Vagina (tissue), 2 donors: Measurements from ENCODE around the gene BST2. TPM values are rescaled to one million over a fixed set of nuclear protein-coding genes. Genes with fewer than 3 reads are reported as not detected.

Experiments
- DNase-seq, 2 donors: peaks; one replicate each; pipeline ENCODE4 v3.0.0-alpha.2; 2017; ENCODE audit errors: extremely low spot score in 2 of 2
- H3K27ac ChIP-seq: fragments of 200-600 bp; sonication (generic); one replicate; pipeline ENCODE4 v1.5.1; 2019
- H3K27me3 ChIP-seq: fragments of 200-600 bp; sonication (generic); one replicate; pipeline ENCODE4 v1.5.1; 2019
- H3K36me3 ChIP-seq, 2 donors: fragments of 200-600 bp; sonication (generic); one replicate each; pipeline ENCODE4 v1.5.1; 2017 to 2019
- H3K4me1 ChIP-seq: fragments of 200-600 bp; sonication (generic); one replicate; pipeline ENCODE4 v1.5.1; 2019
- H3K4me3 ChIP-seq, 2 donors: fragments of 200-600 bp; sonication (generic); 1 replicate in 1 of 2; 2 replicates in 1 of 2; pipeline ENCODE4 v1.5.1; 2016 to 2019
- H3K9me3 ChIP-seq: fragments of 200-600 bp; sonication (generic); one replicate; pipeline ENCODE4 v1.5.1; 2019
- POLR2A ChIP-seq, 2 donors: fragments of 450-650 bp; IDR thresholded peaks; one replicate each; pipeline ENCODE4 v1.6.1; 2017; ENCODE audit warnings: antibody characterized with exemption in 2 of 2, mild to moderate bottlenecking in 2 of 2, moderate library complexity in 2 of 2
- POLR2AphosphoS5 ChIP-seq, 2 donors: sonication (generic); formaldehyde crosslinking; IDR thresholded peaks; one replicate each; pipeline ENCODE4 v1.9.0; 2017; ENCODE audit warnings: antibody characterized with exemption in 2 of 2, mild to moderate bottlenecking in 2 of 2, low read depth in 1 of 2; ENCODE audit not compliant: insufficient read depth in 1 of 2
- intact Hi-C: fragments of 100-400 bp; cut with DNase I; formaldehyde crosslinking; loops from one replicate; pipeline ENCODE4 v1.15.1; 2023
- total RNA-seq: library from RNA; depleted of rRNA; stranded (reverse); fragments of >200 nt; gene quantifications from one replicate; pipeline ENCODE4 v1.2.3, GENCODE V29; 2016
- TF ChIP-seq, protein P1 (sequence below), 3 experiments: fragments of 450-650 bp in 2 of 3; fragments of 200-600 bp in 1 of 3; sonication (generic) in 1 of 3; IDR thresholded peaks; one replicate each; pipeline ENCODE4 v1.5.1; 2017 to 2019; ENCODE audit warnings: antibody characterized with exemption in 3 of 3, mild to moderate bottlenecking in 2 of 3, moderate library complexity in 2 of 3

BST2 gene
- total RNA-seq, 1 donor from 2014 or later: 88.4 TPM

DNA sequence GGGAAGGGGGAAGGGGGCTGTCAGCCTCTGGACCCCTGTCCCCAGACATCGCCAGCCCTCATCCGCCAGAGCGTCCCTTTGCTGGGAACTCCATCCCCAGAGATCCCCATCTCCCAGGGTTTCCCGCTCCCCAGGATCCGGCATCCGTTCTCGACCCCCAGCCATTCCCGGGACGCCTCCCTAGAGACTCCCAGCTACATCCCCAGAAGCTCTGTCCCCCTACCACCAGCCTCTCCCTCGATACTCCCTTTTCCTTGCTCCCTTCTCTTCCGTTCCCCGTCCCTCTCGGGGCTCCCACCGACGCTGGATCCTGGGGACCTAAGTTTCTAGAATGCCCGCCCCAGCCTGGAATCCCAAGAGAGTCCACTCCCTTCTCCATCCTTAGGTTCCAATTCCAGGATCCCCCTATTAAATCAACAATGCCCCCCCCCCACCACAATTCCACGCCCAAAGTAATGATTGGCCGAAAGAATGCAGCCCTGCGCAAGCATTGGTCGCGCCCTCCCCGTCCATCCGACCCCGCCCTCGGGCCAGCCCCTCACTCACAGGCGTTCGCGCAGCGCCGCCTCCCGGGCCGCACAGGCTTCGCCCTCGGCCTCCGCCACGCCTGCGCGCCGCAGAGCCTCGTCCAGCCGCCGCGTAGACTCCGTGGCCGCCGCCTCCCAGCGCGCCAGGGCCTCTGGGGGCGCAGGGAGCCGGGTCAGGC, 14.6 kb downstream of the BST2 start:
- no peaks in the 10 kb centered on the region for H3K27me3 ChIP-seq
- peaks cover 10% of the 10 kb centered on the region for H3K4me1 ChIP-seq
- H3K4me3 ChIP-seq: peak overlapping the region; percentile 44 to 54
- intact Hi-C loops: loop anchor here (2.0 kb wide), 1 partner anchor 98 kb away; no protein-coding TSS in a partner anchor
- DNase-seq: no peak
- no peak overlapping the region for H3K27ac ChIP-seq
- TF ChIP-seq, protein P1, sequence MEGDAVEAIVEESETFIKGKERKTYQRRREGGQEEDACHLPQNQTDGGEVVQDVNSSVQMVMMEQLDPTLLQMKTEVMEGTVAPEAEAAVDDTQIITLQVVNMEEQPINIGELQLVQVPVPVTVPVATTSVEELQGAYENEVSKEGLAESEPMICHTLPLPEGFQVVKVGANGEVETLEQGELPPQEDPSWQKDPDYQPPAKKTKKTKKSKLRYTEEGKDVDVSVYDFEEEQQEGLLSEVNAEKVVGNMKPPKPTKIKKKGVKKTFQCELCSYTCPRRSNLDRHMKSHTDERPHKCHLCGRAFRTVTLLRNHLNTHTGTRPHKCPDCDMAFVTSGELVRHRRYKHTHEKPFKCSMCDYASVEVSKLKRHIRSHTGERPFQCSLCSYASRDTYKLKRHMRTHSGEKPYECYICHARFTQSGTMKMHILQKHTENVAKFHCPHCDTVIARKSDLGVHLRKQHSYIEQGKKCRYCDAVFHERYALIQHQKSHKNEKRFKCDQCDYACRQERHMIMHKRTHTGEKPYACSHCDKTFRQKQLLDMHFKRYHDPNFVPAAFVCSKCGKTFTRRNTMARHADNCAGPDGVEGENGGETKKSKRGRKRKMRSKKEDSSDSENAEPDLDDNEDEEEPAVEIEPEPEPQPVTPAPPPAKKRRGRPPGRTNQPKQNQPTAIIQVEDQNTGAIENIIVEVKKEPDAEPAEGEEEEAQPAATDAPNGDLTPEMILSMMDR (IDR thresholded peaks at IDR 0.05): peak; percentile 57 to 64 (median 61)
- TF ChIP-seq POLR2A (IDR thresholded peaks at IDR 0.05) (no peak), POLR2AphosphoS5 (IDR thresholded peaks at IDR 0.05; ENCODE audit: insufficient read depth in 1 of 2, low read depth in 1 of 2) (peak in 1 of 2 donors; percentile 52)
- H3K9me3 ChIP-seq: no peaks in the 10 kb centered on the region
- H3K36me3 ChIP-seq: no peaks in the 10 kb centered on the region

DNA sequence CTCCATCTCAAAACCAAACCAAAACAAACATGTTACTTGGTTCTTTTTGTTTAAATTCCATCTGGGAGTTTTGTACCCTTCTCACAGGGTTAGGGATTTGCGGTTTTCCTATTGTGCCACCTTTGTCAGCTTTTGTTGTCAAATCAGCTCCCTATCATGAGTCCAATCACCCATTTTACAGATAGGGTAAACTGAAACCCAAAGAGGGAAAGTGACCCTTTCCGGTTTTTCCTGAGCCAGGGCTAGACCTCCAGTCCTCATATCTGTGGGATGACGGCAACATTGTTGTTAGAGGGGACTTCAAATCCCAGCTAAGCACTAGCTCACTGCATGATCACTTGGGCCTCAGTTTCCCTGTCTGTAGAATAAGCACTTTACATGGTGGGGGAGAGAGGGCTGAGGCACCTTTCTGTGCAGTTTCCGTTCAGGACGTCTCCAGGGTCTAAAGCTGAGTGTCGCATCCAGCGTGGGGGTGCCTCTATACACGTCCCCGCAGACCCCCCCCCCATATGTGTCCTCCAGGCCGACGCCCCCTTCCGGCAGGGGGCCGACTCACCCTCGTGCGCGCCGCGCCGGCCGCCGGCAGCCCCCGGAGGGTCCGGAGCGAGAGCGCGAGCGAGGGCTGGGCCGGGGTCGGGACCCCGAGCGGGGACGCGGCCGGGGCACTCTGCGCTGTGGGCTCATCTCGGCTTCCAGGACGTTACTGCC, 15.3 kb downstream of the BST2 start:
- Histone ChIP-seq H3K4me3 (peak overlapping the region; percentile 44 to 54), H3K27me3 (no peaks in the 10 kb centered on the region), H3K4me1 (peaks cover 10% of the 10 kb centered on the region), H3K27ac (no peak overlapping the region), H3K9me3 (no peaks in the 10 kb centered on the region), H3K36me3 (no peaks in the 10 kb centered on the region)
- intact Hi-C loops: loop anchor here (2.0 kb wide), 1 partner anchor 97 kb away; no protein-coding TSS in a partner anchor
- TF ChIP-seq POLR2AphosphoS5 (IDR thresholded peaks at IDR 0.05; ENCODE audit: insufficient read depth in 1 of 2, low read depth in 1 of 2) (no peak), POLR2A (IDR thresholded peaks at IDR 0.05) (no peak)
- TF ChIP-seq, protein P1 (IDR thresholded peaks at IDR 0.05): no peak
- DNase-seq: no peak

DNA sequence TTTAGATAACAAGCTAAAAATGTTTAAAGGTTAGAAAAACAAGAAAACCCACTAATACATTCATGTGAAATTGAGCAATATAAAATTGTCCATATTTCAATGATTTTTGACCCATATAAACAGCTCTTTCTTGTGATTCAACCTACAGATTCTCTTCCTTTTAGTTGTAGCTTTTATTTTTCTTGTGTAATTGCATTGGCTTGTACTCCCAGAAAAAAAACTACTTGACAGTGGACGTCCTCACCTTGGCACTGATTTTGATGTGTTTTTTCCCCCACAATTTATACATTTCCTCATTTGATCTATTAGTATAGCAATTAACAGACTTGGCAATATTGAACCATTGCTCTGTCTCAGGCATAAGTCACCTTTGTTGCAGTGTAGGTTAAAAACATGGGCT, 16.1 kb downstream of the BST2 start:
- no peak overlapping the region for H3K4me3 ChIP-seq
- H3K36me3 ChIP-seq: no peaks in the 10 kb centered on the region
- no peak for DNase-seq
- no peak overlapping the region for H3K27ac ChIP-seq
- intact Hi-C loops: no loop called here
- peaks cover 10% of the 10 kb centered on the region for H3K4me1 ChIP-seq
- no peaks in the 10 kb centered on the region for H3K27me3 ChIP-seq
- H3K9me3 ChIP-seq: no peaks in the 10 kb centered on the region
- no peak for TF ChIP-seq POLR2AphosphoS5 (IDR thresholded peaks at IDR 0.05; ENCODE audit: insufficient read depth in 1 of 2, low read depth in 1 of 2)
- TF ChIP-seq, protein P1 (IDR thresholded peaks at IDR 0.05): no peak
- TF ChIP-seq POLR2A (IDR thresholded peaks at IDR 0.05): no peak

DNA sequence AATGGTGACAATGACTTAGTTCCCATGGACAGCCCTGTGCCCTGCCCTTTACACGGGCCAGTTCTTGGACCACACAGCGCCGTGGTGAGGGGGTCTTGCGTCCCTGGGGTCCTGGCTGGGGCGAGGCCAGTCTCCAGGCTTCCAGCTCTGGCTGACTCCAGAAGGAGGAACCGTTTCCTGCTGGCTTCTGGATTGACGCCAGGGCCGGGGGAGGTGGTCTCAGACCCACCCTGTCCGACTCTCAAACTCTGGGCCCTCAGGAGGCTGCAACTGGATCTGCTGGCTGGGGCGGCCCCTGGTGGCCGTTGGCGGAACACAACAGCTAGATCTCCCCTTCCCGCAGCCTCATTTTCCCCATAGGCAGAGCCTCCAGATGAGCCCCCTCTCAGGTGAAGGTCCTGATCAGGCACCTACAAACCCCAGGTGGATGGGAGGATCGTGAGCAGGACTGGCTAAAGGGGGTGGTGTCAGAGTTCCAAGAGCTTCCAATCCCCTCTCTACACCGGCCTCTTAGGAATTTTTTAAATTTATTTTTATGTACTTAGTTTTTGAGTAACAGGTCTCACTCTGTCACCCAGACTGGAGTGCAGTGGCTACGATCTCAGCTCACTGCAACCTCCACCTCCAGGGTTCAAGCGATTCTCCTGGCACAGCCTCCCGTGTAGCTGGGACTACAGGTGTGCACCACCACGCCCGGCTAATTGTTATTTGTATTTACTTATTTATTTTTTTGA, 19.4 kb downstream of the BST2 start:
- TF ChIP-seq POLR2A (IDR thresholded peaks at IDR 0.05): no peak
- TF ChIP-seq, protein P1 (IDR thresholded peaks at IDR 0.05): peak; percentile 82 to 87 (median 87)
- TF ChIP-seq POLR2AphosphoS5 (IDR thresholded peaks at IDR 0.05; ENCODE audit: insufficient read depth in 1 of 2, low read depth in 1 of 2): no peak
- Histone ChIP-seq H3K27me3 (no peaks in the 10 kb centered on the region), H3K9me3 (no peaks in the 10 kb centered on the region), H3K4me3 (no peak overlapping the region), H3K27ac (no peak overlapping the region), H3K4me1 (peaks cover 10% of the 10 kb centered on the region), H3K36me3 (no peaks in the 10 kb centered on the region)
- intact Hi-C loops: loop anchor here (2.0 kb wide), 1 partner anchor 39 kb away; no protein-coding TSS in a partner anchor
- DNase-seq: no peak
